SKM-1 (cell line): Measurements from ENCODE around the gene CASTOR2.
"Not testable (repeated sequence)": the region's sequence is repeated elsewhere in the genome, so short reads cannot be mapped to it uniquely, and the experiment has no call there.

Experiments
- DNase-seq: peaks from one replicate; lab custom pipeline; 2025; ENCODE audit not compliant: unreplicated experiment; lab: John Stamatoyannopoulos, UW

The CASTOR2 gene

GRCh38 chr7:74994869-74995543 is 30.5 kb downstream of the CASTOR2 start:
- not testable (repeated sequence) for DNase-seq

GRCh38 chr7:74996361-74996760 is 31.9 kb downstream of the CASTOR2 start:
- DNase-seq, result not testable (repeated sequence)

GRCh38 chr7:74997811-74998210 is 33.3 kb downstream of the CASTOR2 start:
- DNase-seq, result not testable (repeated sequence)

- DNase-seq, result not testable (repeated sequence)
These were observed 36.9 kb downstream of the CASTOR2 start for GRCh38 chr7:75001356-75001755.

GRCh38 chr7:75010036-75010435 is 45.5 kb downstream of the CASTOR2 start:
- DNase-seq, result no peak

GRCh38 chr7:75017832-75018231 is 53.3 kb downstream of the CASTOR2 start:
- DNase-seq, result no peak

GRCh38 chr7:75018570-75019364 is 54.3 kb downstream of the CASTOR2 start:
- no peak for DNase-seq

GRCh38 chr7:75019800-75020199 is 55.3 kb downstream of the CASTOR2 start:
- no peak for DNase-seq

GRCh38 chr7:75024922-75025321 is 60.4 kb downstream of the CASTOR2 start:
- no peak for DNase-seq

GRCh38 chr7:75028299-75028698 is 63.8 kb downstream of the CASTOR2 start:
- DNase-seq, result no peak

- no peak for DNase-seq
These were observed 68.6 kb downstream of the CASTOR2 start for GRCh38 chr7:75033064-75033463.

GRCh38 chr7:75033826-75034225 is 69.3 kb downstream of the CASTOR2 start:
- DNase-seq, result no peak

GRCh38 chr7:75038508-75038907 is 74.0 kb downstream of the CASTOR2 start:
- no peak for DNase-seq

GRCh38 chr7:75039166-75039565 is 74.7 kb downstream of the CASTOR2 start:
- DNase-seq, result no peak

GRCh38 chr7:75039709-75040108 is 75.2 kb downstream of the CASTOR2 start:
- no peak for DNase-seq

- no peak for DNase-seq
These were observed 76.0 kb downstream of the CASTOR2 start for GRCh38 chr7:75040512-75040911.

GRCh38 chr7:75042286-75042685 is 77.8 kb downstream of the CASTOR2 start:
- no peak for DNase-seq

GRCh38 chr7:75042831-75043703 is 78.6 kb downstream of the CASTOR2 start:
- DNase-seq, result no peak

GRCh38 chr7:75045881-75046280 is 81.4 kb downstream of the CASTOR2 start:
- no peak for DNase-seq

GRCh38 chr7:75048435-75049379 is 84.2 kb downstream of the CASTOR2 start:
- DNase-seq, result no peak
